Daoy (cell line): ENCODE measurements around the gene SPATA2L. TPM values are rescaled to one million over a fixed set of nuclear protein-coding genes. Genes with fewer than 3 reads are reported as not detected.

Experiments used
- DNase-seq: peaks from one replicate; pipeline ENCODE4 v3.0.0-alpha.2; 2015; ENCODE audit warnings: low read depth
- total RNA-seq: library from RNA; depleted of rRNA; stranded (reverse); fragments of >200 nt; shearing (Covaris generic); gene quantifications from 2 replicates; pipeline ENCODE4 v1.2.3, GENCODE V29; 2014; rRNA removed

Gene SPATA2L
- total RNA-seq, 1 experiment from 2014 or later = 8.6 TPM

DNA sequence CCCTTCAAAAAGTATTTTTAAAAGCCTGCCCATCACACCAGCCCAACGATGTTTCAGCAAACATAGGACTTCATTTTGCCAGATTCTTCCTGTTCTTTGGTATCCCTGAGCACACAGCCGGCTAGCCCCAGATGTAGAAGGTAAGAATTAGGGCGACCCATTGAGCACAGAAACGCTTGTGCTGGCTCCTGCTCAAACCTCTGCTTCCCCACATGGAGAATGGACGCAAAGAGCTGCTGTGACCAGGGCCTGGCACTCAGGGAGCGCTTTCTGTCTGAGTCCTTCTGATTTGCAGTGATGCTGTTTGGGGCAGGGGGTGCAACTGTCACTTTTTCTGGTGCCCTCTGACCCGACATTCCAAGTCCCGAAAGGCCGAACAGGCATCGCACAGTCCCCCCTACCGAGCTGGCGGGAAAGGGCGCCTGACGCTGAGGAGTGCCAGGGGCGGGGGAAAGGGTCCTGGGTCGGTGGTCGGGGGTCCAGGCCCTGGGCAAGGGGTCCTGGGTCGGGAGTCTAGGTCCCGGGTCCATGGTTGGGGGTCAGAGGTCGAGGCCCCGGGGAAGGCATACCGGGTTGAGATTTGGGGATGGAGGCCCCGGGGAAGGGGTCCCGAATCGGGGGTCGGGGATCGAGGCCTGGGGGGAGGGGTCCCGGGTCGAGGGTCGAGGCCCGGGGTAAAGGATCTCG lies 44.9 kb downstream of the SPATA2L start:
- no peak for DNase-seq

DNA sequence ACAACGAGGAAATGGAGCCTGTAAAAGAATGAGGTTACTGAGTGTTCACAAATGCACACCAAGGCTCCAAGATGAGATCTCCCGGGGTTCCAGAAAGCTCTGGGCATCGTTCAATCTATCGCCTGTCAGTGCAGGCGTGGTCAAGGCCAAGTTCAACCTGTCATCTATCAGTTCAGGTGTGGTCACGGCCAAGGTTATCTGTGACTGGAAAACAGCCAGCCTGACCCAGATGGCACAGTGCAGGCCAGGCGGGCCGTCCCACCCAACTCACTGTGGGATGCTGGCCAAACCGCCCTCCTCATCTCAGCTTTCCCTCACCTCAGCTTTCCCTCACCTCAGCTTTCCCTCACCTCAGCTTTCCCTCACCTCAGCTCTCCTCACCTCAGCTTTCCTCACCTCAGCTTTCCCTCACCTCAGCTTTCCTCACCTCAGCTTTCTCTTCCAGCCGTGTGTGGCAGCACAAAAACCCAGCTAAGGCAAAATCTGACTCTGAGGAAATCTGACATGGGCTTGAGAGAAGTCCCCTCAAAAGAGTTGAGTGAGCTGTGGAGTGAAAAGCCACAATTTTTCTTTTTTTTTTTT lies 46.4 kb downstream of the SPATA2L start:
- no peak for DNase-seq

DNA sequence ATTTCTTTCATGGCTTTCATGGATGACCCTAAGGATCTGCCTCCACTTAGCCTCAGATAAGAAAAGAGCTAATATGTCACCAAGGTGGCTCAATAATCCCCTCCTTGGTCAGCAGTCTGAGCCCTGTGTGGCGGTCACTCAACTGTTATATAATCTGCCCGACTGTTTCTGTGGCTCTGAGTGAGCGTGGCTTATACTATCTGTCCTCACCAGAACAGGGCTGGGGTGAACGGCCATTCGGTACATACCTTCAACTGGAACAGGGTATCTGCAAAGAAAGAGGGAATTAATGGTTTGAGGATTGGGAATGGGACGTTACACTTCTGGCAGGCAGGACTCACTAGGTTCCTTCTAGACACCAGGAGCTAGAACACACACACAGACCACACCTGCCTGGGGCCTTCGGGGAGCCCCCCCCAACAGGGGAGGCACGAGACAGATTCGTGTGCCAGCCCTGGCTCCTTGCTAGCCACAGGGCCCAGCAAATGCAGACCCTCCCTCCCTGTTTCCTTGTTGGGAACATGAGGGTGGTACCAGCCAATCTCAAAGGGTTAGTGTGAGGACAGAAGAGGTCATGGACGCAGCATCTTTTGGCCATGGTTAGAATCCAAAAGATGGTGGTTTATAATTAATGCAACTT lies 47.7 kb downstream of the SPATA2L start:
- DNase-seq = no peak

DNA sequence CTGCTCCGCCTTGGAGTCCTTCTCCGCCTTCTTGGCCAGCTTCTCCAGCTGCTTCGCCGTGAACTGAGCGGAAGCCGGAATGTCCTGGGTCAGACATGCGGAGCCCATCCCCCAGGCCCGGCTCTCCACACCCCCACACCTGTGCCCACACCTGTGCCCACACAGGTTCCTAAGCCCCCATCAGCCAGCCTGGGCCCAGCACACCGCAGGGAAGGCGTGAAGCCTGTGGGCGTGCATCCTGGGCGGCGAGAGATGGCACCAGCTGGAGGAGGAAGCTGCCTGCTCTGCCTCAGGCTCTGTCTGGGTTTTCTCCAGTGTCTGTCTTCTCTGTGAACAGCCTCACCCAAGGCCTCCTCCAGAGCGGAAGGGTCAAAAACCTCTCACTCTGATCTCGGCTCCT lies 49.9 kb downstream of the SPATA2L start:
- DNase-seq = no peak

DNA sequence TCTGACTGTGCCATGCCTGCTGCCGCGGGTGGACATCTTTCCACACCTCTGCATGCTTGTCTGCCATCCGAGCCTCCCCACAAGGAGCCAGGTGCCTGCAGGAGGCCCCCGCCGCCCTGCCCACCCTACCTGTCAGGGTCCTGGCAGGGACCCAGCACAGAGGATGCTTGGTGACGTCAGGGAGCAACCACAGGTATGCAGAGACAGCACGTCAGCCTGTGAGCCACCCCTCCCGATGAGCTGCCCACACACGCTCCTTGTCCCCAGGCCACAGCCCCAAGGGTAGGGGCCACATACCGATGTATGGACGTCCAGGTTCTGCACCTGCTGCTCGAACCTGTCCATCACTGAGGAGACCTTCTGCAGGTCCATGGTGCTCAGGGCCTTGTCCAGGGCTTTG lies 54.6 kb downstream of the SPATA2L start:
- no peak for DNase-seq

Other genes starting within 250 kb of the SPATA2L start
- 21.5 and 27.8 TPM in 2 replicates for gene ANKRD11, start 211.1 kb downstream of the SPATA2L start, total RNA-seq
- gene SPG7, start 193.3 kb downstream of the SPATA2L start, total RNA-seq = 43.1 and 49.9 TPM in 2 replicates
- gene RPL13, start 141.0 kb downstream of the SPATA2L start, total RNA-seq = 4,474 and 4,750 TPM in 2 replicates
- 2.6 and 3.4 TPM in 2 replicates for gene CPNE7, start 125.9 kb downstream of the SPATA2L start, total RNA-seq
- gene DPEP1, start 88.1 kb downstream of the SPATA2L start, total RNA-seq = 0.09 TPM in 1 of 2 replicates, not detected in the other
- 69.7 and 80.2 TPM in 2 replicates for gene CHMP1A, start 44.0 kb downstream of the SPATA2L start, total RNA-seq
- gene SPATA33, start 43.9 kb downstream of the SPATA2L start, total RNA-seq = 4.9 and 6.7 TPM in 2 replicates
- 9.9 and 11.4 TPM in 2 replicates for gene CDK10, start 15.0 kb downstream of the SPATA2L start, total RNA-seq
- 3.3 and 4.7 TPM in 2 replicates for gene VPS9D1, start 19.2 kb upstream of the SPATA2L start, total RNA-seq
- 7.2 and 10.3 TPM in 2 replicates for gene ZNF276, start 19.8 kb upstream of the SPATA2L start, total RNA-seq
- gene FANCA, start 114.9 kb upstream of the SPATA2L start, total RNA-seq = 33.5 and 36.6 TPM in 2 replicates
- 6.3 and 7.7 TPM in 2 replicates for gene SPIRE2, start 126.8 kb upstream of the SPATA2L start, total RNA-seq
- gene TCF25, start 171.9 kb upstream of the SPATA2L start, total RNA-seq = 59.8 and 63.6 TPM in 2 replicates
- 0.95 and 1.9 TPM in 2 replicates for gene MC1R, start 217.2 kb upstream of the SPATA2L start, total RNA-seq
- 135 and 149 TPM in 2 replicates for gene TUBB3, start 221.6 kb upstream of the SPATA2L start, total RNA-seq
- gene DEF8, start 247.1 kb upstream of the SPATA2L start, total RNA-seq = 81.3 and 111 TPM in 2 replicates